ENCODE measurements around the gene RAB38.

The RAB38 gene

GRCh38 chr11:88169881-88170280 lies 5.4 kb downstream of the RAB38 start:
- Histone ChIP-seq H3K36me3 (no peaks in the 10 kb centered on the region), H3K27me3 (ENCODE audit: insufficient read depth, low read depth, severe bottlenecking) (no peaks in the 10 kb centered on the region), H3K9me3 (ENCODE audit: severe bottlenecking) (no peaks in the 10 kb centered on the region), H3K27ac (no peak overlapping the region), H3K4me3 (ENCODE audit: low read depth, low read length) (no peak overlapping the region)
- TF ChIP-seq CTCF (IDR thresholded peaks at IDR 0.05; ENCODE audit: low read depth, low read length) = no peak
- no peak for DNase-seq

DNA sequence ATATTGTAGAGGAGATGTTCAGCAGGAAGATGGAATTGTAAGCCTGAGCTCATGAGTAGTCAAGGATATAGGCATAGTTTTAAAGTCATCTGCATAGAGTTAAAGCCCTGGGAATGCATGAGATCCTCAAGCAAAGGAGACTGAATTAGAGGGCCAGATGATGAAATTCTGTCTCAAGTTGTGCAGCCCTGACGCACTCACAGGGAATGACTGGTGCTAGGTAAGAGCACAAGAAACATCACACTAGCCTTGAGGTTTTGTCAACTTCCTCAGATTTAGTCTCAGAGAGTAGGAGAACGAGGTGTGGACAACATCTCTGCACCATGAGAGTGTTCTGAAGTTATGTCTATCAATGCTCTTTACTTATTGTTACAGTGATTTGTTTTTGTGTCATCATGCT lies 5.8 kb downstream of the RAB38 start:
- Histone ChIP-seq H3K9me3 (ENCODE audit: severe bottlenecking) (no peaks in the 10 kb centered on the region), H3K27ac (no peak overlapping the region), H3K27me3 (ENCODE audit: insufficient read depth, low read depth, severe bottlenecking) (no peaks in the 10 kb centered on the region), H3K4me3 (ENCODE audit: low read depth, low read length) (no peak overlapping the region), H3K36me3 (no peaks in the 10 kb centered on the region)
- no peak for TF ChIP-seq CTCF (IDR thresholded peaks at IDR 0.05; ENCODE audit: low read depth, low read length)
- DNase-seq = no peak

DNA sequence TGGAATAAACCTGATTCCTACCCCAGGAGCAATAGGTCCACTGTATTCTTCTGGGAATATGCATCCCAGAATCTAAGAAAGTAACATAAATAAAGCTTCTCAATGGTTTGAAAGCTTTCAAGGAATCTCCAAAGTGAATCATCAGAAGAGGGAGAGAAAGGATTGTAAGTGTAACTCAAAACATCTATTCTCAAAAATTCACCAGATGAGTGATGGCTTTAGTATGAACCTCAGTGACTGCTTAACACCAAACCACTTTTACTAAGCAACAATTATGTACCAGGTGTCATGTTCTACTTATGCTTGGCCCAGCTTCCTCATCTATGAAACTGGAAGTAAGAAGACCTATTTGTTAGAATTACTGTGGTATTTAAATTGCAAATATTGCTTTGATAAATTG lies 7.4 kb downstream of the RAB38 start:
- no peak for DNase-seq
- Histone ChIP-seq H3K4me3 (ENCODE audit: low read depth, low read length) (no peak overlapping the region), H3K9me3 (ENCODE audit: severe bottlenecking) (no peaks in the 10 kb centered on the region), H3K27ac (no peak overlapping the region), H3K27me3 (ENCODE audit: insufficient read depth, low read depth, severe bottlenecking) (no peaks in the 10 kb centered on the region), H3K36me3 (no peaks in the 10 kb centered on the region)
- no peak for TF ChIP-seq CTCF (IDR thresholded peaks at IDR 0.05; ENCODE audit: low read depth, low read length)

DNA sequence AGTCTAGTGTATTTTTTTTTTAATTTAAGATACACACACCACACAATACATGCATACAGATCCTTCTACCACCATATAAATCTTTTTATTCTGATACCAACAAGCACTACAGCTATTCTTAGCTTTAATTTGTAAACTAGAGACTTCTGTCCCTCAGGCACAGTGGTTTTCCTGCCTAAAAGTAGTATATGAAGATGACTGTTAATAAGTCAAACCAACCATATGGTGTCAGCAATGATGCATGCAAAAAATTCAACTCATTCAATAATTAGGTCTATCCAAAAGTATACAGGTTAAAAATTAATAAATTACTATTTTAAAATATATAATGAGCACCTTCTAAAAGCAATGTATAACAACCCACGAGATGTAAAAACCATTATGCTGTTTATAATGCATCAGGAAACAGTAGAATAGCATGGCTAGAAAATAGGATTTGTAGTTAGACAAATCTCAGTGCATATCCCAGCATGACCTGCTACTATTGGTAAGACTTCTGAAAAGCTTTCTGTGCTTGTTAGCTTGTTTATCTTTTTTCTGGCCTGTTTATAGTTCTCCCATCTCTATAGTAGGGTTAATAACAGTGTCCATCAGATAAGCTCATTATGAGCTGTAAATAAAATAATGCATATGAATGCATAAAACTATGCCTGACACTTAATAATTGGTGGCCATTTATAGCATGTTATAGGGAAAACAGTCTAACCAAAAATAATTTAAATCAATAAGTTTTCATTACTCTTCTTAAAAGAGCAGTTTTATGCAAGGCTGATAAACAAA lies 10.2 kb downstream of the RAB38 start:
- no peaks in the 10 kb centered on the region for H3K27me3 ChIP-seq (ENCODE audit: insufficient read depth, low read depth, severe bottlenecking)
- DNase-seq = no peak
- no peaks in the 10 kb centered on the region for H3K36me3 ChIP-seq
- no peak overlapping the region for H3K4me3 ChIP-seq (ENCODE audit: low read depth, low read length)
- no peak overlapping the region for H3K27ac ChIP-seq
- no peak for TF ChIP-seq CTCF (IDR thresholded peaks at IDR 0.05; ENCODE audit: low read depth, low read length)
- H3K9me3 ChIP-seq (ENCODE audit: severe bottlenecking) = no peaks in the 10 kb centered on the region

DNA sequence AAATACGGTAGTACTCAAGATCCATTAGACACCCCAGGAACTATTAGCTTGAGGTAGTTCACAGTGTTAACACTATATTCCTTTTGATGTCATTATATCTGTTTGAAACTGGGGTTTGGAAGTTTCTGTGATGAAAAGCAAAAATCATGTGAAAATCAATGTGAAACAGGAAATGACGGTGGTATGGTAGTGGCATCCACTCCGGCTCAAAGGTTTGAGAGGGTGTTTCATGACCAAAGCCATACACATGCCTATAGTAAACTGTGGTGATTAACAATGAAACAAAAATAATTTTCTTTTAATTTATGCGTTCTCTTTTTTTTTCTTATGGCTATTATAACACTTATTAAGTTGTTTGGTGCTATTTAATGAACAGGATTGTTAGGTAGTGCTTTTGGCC lies 10.9 kb downstream of the RAB38 start:
- H3K27me3 ChIP-seq (ENCODE audit: insufficient read depth, low read depth, severe bottlenecking) = no peaks in the 10 kb centered on the region
- H3K27ac ChIP-seq = no peak overlapping the region
- H3K36me3 ChIP-seq = no peaks in the 10 kb centered on the region
- no peaks in the 10 kb centered on the region for H3K9me3 ChIP-seq (ENCODE audit: severe bottlenecking)
- no peak for DNase-seq
- no peak for TF ChIP-seq CTCF (IDR thresholded peaks at IDR 0.05; ENCODE audit: low read depth, low read length)
- no peak overlapping the region for H3K4me3 ChIP-seq (ENCODE audit: low read depth, low read length)

DNA sequence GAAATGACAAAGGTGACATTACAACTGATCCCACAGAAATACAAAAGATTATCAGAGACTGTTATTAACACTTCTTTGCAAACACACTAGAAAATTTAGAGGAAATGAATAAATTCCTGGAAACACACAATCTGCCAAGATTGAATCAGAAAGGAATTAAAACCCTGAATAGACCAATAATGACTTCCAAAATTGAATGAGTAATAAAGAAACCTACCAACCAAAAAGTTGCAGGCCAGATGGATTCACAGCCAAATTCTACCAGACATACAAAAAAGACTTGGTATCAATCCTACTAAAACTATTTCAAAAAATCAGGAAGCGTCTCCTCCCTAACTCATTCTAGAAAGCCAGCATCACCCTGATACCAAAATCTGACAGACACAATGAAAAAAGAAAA lies 17.2 kb downstream of the RAB38 start:
- no peak for TF ChIP-seq CTCF (IDR thresholded peaks at IDR 0.05; ENCODE audit: low read depth, low read length)
- no peaks in the 10 kb centered on the region for H3K36me3 ChIP-seq
- no peak overlapping the region for H3K4me3 ChIP-seq (ENCODE audit: low read depth, low read length)

More for the DNA sequence above, 17.2 kb downstream of the RAB38 start:
- Histone ChIP-seq H3K9me3 (ENCODE audit: severe bottlenecking) (peaks cover 2% of the 10 kb centered on the region), H3K27ac (no peak overlapping the region), H3K27me3 (ENCODE audit: insufficient read depth, low read depth, severe bottlenecking) (no peaks in the 10 kb centered on the region)
- no peak for DNase-seq
